CD4-positive, alpha-beta T cell treated with Interferon gamma for 1 hour (primary cell): Measurements from ENCODE around the gene DYNC1H1.

Experiments
- DNase-seq: peaks from one replicate; pipeline ENCODE4 v3.0.0-alpha.2; 2020

The DYNC1H1 gene

GRCh38 chr14:102005336-102005735 lies 41.0 kb downstream of the DYNC1H1 start:
- no peak for DNase-seq

DNA sequence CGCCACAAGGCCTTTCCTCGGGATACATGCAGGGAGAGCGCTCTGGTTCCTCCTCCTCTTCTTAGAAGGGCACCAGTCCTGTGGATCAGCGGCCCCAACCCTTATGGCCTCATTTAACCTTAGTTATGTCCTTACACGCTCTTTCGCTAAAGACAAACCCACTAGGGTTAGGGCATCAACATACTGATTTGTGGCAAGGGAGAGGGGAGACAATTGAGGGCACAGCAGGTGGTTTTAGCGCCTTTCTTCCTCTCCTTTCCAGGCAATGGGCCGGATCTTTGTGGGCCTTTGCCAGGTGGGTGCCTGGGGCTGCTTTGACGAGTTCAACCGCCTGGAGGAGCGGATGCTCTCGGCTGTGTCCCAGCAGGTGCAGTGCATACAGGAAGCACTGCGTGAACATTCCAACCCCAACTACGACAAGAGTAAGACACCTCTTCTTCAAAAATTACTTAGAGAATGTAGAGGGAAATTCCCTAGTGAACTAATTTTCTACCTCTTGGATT lies 43.6 kb downstream of the DYNC1H1 start:
- no peak for DNase-seq

DNA sequence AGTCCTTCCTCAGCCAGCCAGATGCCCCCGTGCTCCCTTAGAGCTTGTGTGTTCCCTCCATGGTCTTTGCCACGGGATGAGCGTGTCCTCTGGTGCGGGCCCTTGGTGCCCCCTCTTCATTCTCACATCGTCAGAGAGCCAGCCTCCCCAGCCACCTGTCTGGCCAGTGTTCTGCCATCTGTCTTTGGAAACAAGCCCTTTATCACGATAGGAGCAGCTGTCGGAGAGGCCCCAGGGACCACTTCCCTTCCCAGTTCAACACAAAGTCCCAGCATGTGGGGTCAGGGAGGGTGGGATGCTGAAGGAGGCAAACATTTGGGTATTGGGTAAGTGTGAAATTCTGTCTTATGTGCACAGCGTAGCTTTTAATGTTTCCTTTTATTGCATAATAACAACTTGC lies 44.5 kb downstream of the DYNC1H1 start:
- DNase-seq = no peak

DNA sequence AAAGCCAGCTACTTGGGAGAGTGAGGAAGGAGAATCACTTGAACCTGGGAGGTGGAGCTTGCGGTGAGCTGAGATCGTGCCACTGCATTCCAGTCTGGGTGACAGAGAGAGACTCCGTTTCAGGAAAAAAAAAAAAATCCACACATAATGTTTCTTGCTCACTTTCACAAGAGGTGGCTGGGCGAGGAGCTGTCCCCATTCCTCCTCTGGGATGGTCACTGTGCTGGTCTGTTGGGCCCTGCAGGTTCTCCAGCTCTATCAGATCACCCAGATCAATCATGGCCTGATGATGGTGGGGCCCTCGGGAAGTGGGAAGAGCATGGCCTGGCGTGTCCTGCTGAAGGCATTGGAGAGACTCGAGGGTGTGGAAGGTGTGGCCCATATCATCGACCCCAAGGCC lies 47.3 kb downstream of the DYNC1H1 start:
- DNase-seq = no peak

DNA sequence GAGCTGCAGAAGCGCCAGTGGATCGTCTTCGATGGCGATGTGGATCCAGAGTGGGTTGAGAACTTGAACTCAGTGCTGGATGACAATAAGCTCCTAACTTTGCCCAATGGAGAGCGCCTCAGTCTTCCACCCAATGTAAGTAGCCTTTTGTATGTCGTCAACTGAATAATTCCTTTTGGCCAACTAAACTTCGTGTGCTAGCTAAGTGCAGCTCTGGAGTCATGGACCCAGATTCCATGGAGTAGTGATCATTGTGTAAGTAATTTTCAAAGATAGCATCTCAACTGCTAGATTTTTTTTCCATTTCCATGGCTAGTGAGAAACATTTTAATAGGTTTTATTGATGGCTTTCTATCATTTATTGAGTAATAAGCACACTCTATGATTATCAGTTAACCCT lies 48.0 kb downstream of the DYNC1H1 start:
- no peak for DNase-seq

DNA sequence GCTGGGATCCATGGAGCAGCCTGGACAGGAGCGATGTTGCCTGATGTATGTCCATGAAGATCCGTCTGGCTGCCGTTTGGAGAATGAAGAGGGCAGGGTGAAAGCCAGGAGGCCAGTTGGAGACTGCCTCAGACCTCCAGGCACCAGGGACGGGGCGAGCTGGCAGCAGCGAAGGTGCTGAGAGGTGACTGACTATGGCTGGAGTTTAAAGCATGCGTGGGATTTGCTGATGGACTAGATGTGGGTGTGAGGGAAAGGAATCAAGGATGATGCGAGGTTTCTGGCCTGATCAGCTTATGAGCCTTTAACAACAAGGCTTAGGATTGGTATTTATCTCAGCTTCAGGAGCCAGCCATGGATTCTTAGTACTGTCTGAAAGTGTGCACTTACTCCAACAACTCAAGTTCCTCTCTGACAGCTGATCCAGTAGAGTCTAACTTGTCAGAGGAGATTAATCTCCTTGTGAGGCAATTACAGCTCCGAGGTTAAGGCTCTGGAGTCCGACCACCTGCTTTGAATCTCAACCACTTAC lies 49.4 kb downstream of the DYNC1H1 start:
- no peak for DNase-seq

GRCh38 chr14:102015045-102015685 lies 50.8 kb downstream of the DYNC1H1 start:
- no peak for DNase-seq

GRCh38 chr14:102015771-102016170 lies 51.4 kb downstream of the DYNC1H1 start:
- no peak for DNase-seq

GRCh38 chr14:102016420-102017090 lies 52.2 kb downstream of the DYNC1H1 start:
- no peak for DNase-seq

- DNase-seq = no peak
These were observed 53.9 kb downstream of the DYNC1H1 start for GRCh38 chr14:102018251-102018650.

- no peak for DNase-seq
These were observed 54.7 kb downstream of the DYNC1H1 start for GRCh38 chr14:102019006-102019540.

GRCh38 chr14:102020058-102020971 lies 55.9 kb downstream of the DYNC1H1 start:
- peak; percentile 15 for DNase-seq

DNA sequence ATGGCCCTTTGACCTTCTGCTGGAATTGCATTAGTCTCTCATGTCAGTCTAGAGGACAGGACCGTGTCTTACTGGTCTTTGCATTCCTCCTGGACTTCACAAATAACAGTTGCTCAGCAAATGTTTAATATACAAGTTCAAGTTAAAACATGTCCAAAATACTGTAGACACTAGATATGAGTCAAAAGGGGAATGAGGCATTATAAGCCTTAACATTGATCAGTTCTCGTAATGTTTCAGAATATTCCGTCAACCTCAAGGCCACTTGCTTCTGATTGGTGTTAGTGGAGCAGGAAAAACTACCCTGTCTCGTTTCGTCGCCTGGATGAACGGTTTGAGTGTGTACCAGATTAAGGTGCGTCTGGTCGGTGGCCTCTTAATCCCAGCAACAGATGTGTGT lies 62.6 kb downstream of the DYNC1H1 start:
- DNase-seq = no peak

- DNase-seq = no peak
These were observed 63.6 kb downstream of the DYNC1H1 start for GRCh38 chr14:102027951-102028350.

DNA sequence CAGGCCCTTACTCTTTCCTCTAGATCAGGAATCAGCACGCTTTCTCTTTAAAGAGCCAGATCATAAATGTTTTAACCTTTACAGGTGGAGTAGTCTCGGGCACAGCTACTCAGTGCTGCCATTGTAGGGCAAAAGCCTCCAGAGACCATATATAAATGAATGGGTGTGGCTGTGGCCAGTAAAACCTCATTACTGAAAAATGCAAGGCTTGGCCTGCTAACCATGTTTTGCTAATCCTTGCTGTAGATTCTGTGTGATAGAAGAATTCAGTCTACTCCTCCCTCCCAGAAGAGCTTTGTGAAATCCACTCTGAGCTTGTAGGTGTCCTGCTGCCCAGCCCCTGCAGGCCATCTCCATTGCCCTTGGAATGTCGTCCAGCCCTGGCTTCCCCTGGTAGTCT lies 64.4 kb downstream of the DYNC1H1 start:
- DNase-seq = no peak

DNA sequence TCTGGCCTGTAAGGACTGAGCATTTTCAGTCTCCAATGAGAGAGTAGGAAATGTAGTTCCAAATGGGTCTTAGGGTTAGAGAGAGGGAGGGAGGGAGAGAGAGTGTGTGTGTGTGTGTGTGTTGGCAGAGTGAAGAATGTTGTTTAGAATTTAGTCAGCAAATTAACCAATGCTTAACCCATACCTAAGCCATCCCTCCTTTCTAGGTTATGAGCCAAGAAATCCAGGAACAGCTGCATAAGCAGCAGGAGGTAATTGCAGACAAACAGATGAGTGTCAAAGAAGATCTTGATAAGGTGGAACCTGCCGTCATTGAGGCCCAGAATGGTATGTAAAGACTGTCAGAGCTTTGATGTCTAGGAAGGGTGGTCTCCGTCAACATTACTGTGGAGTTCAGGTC lies 65.6 kb downstream of the DYNC1H1 start:
- no peak for DNase-seq

DNA sequence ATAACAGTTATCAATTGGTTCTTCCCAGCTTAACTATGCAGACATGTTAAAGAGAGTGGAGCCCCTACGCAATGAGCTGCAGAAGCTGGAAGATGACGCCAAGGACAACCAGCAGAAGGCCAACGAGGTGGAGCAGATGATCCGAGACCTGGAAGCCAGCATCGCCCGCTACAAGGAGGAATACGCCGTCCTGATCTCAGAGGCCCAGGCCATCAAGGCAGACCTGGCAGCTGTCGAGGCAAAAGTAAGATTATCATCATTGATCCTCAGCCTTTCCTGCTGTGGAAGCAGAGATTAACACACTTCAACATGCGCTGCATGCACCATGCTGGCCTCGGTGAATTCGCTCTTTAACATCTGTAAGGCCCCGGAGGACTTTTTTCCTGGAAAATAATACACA lies 68.9 kb downstream of the DYNC1H1 start:
- no peak for DNase-seq

DNA sequence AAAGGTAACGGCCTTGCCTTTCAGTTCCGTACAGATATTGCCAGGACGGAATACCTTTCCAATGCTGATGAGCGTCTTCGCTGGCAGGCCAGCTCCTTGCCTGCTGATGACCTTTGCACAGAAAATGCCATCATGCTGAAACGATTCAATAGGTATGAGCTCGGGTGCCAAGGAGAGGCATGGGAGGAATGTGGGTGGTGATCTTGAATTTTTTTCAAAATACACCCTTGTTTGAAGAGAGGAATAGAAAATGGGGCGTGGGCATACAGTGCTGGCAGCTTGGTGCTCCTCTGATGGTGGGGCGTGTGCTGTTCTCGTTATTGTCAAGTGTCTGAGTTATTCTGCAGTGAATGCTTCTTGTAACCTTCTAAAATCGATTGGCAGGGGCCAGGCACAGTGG lies 69.9 kb downstream of the DYNC1H1 start:
- no peak for DNase-seq

DNA sequence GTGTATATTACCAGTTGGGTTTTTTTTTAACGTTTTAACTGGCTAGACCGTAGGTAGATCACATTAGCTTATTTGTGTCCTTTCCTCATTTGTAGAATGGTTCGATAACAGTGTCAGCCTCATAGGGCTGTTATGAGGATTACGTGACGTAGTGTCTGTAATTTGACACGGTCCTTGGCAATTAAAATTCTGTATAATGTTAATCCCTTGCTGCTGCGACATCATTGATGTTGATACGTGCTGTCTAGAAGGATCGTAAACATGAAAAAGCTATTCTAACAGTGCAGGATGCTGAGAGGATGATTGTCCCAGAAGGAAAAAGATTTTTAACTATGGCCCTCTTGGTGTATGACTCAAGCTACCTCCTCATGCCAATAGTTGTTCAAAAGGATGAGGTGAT lies 71.5 kb downstream of the DYNC1H1 start:
- DNase-seq = no peak

GRCh38 chr14:102037686-102038085 lies 73.3 kb downstream of the DYNC1H1 start:
- DNase-seq = no peak

GRCh38 chr14:102039157-102039556 lies 74.8 kb downstream of the DYNC1H1 start:
- DNase-seq = no peak

DNA sequence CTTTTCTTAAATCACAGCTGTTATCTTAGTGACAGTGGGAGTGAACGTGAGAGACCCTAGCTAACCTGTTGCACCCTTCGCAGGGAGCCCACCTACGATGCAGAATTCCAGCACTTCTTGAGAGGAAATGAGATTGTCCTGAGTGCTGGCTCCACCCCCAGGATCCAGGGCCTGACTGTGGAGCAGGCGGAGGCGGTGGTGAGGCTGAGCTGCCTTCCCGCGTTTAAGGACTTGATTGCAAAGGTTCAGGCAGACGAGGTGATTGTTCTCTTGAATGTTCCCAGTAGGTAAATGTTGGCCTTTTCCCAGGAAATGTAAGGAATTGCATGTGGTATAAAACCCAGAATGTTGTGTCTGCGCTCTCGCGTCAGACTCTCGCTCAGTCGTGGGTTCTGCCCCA lies 75.8 kb downstream of the DYNC1H1 start:
- no peak for DNase-seq

DNA sequence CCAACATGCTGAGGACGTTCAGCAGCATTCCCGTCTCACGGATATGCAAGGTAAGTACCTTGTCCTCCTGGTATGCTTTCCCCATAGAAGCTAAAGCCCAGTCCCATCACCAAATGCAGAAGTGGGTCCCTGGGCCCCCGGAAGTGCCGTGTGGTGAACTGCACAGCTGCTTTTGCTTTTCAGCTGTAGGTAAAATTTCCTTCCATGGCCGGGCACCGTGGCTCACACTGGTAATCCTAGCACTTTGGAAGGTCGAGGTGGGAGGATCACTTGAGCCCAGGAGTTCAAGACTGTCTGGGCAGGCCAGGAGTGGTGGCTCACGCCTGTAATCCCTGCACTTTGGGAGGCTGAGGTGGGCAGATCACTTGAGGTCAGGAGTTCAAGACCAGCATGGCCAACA lies 78.3 kb downstream of the DYNC1H1 start:
- no peak for DNase-seq
